Skeletal muscle satellite cell (primary cell): ENCODE measurements around the gene WLS.

Experiments
- H3K27me3 ChIP-seq: 2 replicates; pipeline ENCODE4 v1.7.0; 2013; ENCODE audit warnings: low read length; ENCODE audit not compliant: control insufficient read depth, insufficient read depth
- H3K36me3 ChIP-seq: 2 replicates; pipeline ENCODE4 v1.7.0; 2013; ENCODE audit warnings: mild to moderate bottlenecking, control low read depth, low read length; ENCODE audit not compliant: insufficient read depth
- H3K4me1 ChIP-seq: 2 replicates; pipeline ENCODE4 v1.7.0; 2013; ENCODE audit warnings: low read length; ENCODE audit not compliant: control insufficient read depth, insufficient read depth
- H3K4me2 ChIP-seq: 2 replicates; pipeline ENCODE4 v1.7.0; 2013; ENCODE audit warnings: mild to moderate bottlenecking, low read length
- H3K4me3 ChIP-seq: 2 replicates; pipeline ENCODE4 v1.7.0; 2013; ENCODE audit warnings: low read length
- H3K9ac ChIP-seq: 2 replicates; pipeline ENCODE4 v1.7.0; 2013; ENCODE audit warnings: mild to moderate bottlenecking, low read depth, low read length, moderate library complexity
- H3K9me3 ChIP-seq: replicated peaks from 2 replicates; pipeline ENCODE4 v1.7.0; 2013; ENCODE audit warnings: mild to moderate bottlenecking, control low read depth, low read length

WLS gene

GRCh38 chr1:68255301-68255700 lies 23.0 kb upstream of the WLS start:
- H3K36me3 ChIP-seq, result no peaks in the 10 kb centered on the region
- H3K27me3 ChIP-seq, result no peaks in the 10 kb centered on the region
- H3K9me3 ChIP-seq, result no peaks in the 10 kb centered on the region
- no peaks in the 10 kb centered on the region for H3K4me1 ChIP-seq
- no peak overlapping the region for H3K4me2 ChIP-seq
- no peak overlapping the region for H3K4me3 ChIP-seq
- H3K9ac ChIP-seq, result no peak overlapping the region

DNA sequence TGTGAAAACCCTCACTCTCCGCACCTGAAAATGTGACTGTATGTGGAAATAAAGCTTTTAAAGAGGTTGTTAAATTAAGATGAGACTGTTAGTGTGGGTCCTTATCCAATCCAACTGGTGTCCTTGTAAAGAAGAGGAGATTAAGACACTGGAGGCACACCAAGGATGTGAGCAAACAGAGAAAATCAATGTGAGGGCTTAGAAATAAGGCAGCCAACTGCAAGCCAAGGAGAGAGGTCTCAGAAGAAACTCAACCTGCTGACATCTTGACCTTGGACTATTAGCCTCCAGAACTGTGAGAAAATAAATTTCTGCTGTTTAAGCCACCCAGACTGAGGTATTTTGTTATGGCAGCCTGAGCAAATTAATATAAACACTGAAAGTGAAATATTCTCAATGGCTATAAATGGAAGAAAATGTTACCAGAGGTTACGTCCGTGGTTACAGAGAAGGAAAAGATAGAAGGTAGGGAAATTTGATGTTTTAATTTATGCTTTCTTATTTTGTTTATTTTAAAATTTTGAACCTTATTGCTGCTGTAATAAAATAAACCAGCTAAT lies 22.4 kb upstream of the WLS start:
- Histone ChIP-seq H3K9me3 (no peaks in the 10 kb centered on the region), H3K4me2 (no peak overlapping the region), H3K4me1 (no peaks in the 10 kb centered on the region), H3K27me3 (no peaks in the 10 kb centered on the region), H3K4me3 (no peak overlapping the region), H3K36me3 (no peaks in the 10 kb centered on the region), H3K9ac (no peak overlapping the region)

GRCh38 chr1:68237040-68237439 lies 4.7 kb upstream of the WLS start:
- Histone ChIP-seq H3K36me3 (no peaks in the 10 kb centered on the region), H3K9ac (no peak overlapping the region), H3K9me3 (no peaks in the 10 kb centered on the region), H3K4me2 (no peak overlapping the region), H3K27me3 (peaks cover 10% of the 10 kb centered on the region), H3K4me1 (no peaks in the 10 kb centered on the region), H3K4me3 (no peak overlapping the region)

DNA sequence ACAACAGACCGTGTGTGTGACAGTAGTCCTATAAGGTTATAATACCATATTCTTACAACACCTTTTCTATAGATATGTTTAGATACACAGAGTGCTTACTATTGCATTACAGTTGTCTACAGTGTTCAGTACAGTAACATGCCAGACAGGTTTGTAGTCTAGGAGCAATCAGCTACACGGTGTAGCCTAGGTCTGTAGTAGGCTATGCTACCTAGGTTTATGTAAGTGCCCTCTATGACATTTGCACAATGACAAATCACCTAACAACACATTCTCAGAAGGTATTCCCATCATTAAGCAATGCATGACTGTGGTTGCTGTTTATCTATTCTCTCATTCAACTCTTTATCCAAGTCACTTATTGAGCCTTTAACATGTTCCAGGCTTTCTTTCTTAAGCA lies 1.8 kb upstream of the WLS start:
- Histone ChIP-seq H3K27me3 (peaks cover 10% of the 10 kb centered on the region), H3K9ac (no peak overlapping the region), H3K4me3 (no peak overlapping the region), H3K36me3 (no peaks in the 10 kb centered on the region), H3K4me2 (no peak overlapping the region), H3K9me3 (no peaks in the 10 kb centered on the region), H3K4me1 (peaks cover 15% of the 10 kb centered on the region)

DNA sequence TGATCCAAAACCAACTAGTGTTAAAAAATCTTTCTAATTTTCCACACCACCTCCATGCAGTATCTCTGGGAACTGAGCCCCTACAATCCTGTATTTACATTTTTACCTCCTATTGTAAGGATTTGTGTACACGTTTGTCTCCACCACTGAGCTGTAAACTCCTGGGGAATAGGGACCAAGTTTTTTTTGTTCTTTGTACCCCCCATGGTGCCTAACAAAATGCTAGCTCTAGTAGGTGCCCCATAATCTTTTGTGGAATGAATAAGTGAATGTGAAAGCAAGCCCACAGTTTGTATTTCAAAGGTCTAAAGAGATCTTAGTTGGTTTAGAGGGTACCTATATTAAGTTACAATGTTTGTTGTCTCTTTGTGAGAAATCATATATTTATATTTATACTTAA lies 879 bp upstream of the WLS start:
- Histone ChIP-seq H3K4me1 (peaks cover 22% of the 10 kb centered on the region), H3K27me3 (peaks cover 10% of the 10 kb centered on the region), H3K4me2 (peak overlapping the region; percentile 98), H3K9ac (peak overlapping the region; percentile 91), H3K36me3 (no peaks in the 10 kb centered on the region), H3K9me3 (no peaks in the 10 kb centered on the region), H3K4me3 (peak overlapping the region; percentile 79)

DNA sequence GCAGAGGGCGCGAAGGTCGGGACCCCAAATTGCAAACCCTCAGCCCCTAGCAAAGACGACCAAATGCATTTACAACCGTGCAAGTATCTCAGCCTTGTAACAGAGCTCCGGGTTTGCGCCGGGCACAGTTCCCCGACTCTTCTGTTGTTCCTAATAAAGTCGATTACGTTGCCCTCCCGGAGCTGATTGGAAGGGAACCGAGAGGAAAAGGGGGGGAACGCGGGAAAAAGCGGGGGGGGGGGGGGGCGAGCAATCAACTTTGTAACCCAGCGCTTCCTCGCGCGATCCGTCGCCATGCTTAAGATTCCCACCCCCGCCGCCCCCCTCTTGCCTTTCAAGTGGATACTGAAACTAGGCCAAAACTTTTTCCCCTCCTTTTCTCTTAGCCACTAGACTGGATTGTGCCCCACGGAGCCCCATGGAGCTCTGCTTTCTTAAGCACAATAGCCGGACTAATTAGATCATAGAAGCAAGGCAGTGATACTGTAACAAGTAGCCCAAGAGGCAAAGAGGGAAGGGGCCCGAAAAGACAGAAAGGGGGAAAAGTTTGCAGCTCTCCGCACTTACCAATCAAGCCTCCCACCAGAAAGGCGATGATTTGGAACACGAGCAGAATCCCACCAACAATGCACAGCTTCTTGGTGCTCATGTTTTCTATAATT lies 565 bp downstream of the WLS start:
- H3K4me1 ChIP-seq, result peaks cover 22% of the 10 kb centered on the region
- H3K9ac ChIP-seq, result peak overlapping the region; percentile 91
- no peaks in the 10 kb centered on the region for H3K36me3 ChIP-seq
- H3K4me3 ChIP-seq, result peak overlapping the region; percentile 79
- H3K27me3 ChIP-seq, result peaks cover 2% of the 10 kb centered on the region
- H3K9me3 ChIP-seq, result no peaks in the 10 kb centered on the region
- peak overlapping the region; percentile 98 for H3K4me2 ChIP-seq

GRCh38 chr1:68230901-68231626 lies 1.3 kb downstream of the WLS start:
- H3K4me2 ChIP-seq, result peak overlapping the region; percentile 98
- H3K4me3 ChIP-seq, result peak overlapping the region; percentile 79
- H3K27me3 ChIP-seq, result no peaks in the 10 kb centered on the region
- H3K9me3 ChIP-seq, result no peaks in the 10 kb centered on the region
- H3K9ac ChIP-seq, result peak overlapping the region; percentile 91
- peaks cover 22% of the 10 kb centered on the region for H3K4me1 ChIP-seq
- H3K36me3 ChIP-seq, result no peaks in the 10 kb centered on the region

DNA sequence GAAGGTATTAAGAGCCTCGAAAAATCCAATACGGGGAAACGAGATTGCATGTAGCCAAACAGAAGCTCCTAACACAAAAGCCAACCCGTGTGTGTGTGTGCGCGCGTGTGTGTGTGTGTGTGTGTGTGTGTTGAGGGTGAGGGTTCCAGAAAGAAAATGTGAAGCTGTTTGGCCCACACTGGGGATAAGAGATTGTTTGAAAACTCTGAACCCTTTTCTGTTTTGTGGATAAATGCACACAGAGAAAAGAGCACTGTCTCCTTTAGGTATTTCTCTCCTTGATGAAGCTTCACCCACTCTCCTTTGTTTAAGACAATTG lies 1.9 kb downstream of the WLS start:
- Histone ChIP-seq H3K4me1 (peaks cover 22% of the 10 kb centered on the region), H3K27me3 (no peaks in the 10 kb centered on the region), H3K9ac (peak overlapping the region; percentile 91), H3K36me3 (no peaks in the 10 kb centered on the region), H3K9me3 (no peaks in the 10 kb centered on the region), H3K4me3 (peak overlapping the region; percentile 79), H3K4me2 (peak overlapping the region; percentile 98)

DNA sequence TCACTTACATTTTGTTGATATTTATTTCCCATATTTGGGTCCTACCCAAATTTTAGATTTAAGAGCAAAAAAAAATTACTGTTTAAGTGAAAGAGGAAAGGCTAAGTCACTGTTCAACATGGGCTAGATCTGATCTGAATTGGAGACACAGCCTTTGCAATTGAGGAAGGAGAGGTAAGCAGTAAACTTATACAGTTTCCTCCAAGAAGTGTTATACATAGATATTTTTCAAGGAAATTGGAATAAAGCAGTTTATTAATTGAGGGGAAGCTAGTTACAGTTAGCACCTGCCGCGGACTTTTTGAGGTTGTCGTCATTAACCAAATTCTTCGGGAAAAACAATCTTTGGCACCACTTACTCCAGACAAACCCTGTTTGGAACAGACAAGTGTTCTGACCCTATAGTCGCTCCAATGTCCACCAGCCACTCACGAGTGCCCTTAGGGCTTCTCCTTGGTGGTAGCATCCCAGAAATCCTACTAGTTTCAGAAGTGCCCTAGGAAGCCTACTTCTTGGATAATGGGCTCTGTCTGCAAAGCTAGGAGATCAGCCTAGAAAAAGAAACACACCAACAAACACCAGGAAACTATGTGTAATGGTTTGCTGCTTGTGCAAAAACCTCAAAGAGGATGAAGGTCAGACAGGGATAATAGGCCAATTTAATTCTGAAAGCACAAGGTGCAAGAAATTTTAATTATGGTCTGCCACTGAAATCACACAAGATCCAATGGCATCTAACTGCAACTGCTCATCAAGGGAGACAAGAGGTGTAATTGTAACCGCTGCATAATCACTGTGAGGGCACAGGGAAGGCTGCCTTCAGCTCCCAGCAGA lies 2.5 kb downstream of the WLS start:
- Histone ChIP-seq H3K4me1 (peaks cover 22% of the 10 kb centered on the region), H3K27me3 (no peaks in the 10 kb centered on the region), H3K4me2 (peak overlapping the region; percentile 98), H3K9me3 (no peaks in the 10 kb centered on the region), H3K4me3 (peak overlapping the region; percentile 79), H3K36me3 (no peaks in the 10 kb centered on the region), H3K9ac (peak overlapping the region; percentile 91)

DNA sequence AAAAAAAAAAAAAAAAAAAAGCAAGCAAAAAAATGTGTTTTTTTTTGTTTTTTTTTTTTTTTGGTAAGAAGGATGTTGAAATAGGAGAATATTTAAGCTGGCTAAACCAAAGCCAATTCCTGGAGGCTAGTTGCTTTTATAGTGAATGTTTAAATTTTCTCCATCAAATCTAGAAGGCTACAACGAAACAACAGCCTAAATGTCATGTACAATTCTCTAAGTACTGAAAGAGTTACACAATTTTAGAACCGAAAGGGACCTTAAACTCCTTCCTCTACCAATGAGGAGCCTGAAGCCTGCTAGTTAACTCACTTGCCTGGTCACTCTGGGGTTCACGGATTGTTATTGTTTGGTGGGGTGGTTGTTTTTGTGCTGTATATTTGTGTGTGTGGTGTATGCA lies 3.5 kb downstream of the WLS start:
- no peak overlapping the region for H3K4me3 ChIP-seq
- no peak overlapping the region for H3K9ac ChIP-seq
- H3K27me3 ChIP-seq, result no peaks in the 10 kb centered on the region
- peaks cover 22% of the 10 kb centered on the region for H3K4me1 ChIP-seq
- no peaks in the 10 kb centered on the region for H3K36me3 ChIP-seq
- no peaks in the 10 kb centered on the region for H3K9me3 ChIP-seq
- H3K4me2 ChIP-seq, result peak overlapping the region; percentile 98

DNA sequence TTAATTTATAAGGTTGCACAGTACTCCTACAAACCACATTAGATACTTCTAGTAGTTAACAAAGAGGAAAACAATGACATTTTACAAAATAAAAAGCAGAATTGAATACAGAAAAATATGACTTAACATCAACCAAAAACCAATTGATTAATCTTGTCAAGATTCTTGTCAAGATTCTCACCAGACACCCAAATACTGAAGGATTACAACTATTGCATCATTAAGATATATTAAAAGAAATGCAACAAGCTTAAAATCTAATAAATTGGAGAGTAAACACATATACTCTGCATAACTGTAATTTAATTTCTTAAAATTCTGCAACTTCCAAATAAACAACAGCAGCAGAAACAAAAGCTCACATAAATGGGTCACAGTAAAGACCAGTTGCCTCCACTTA lies 4.7 kb downstream of the WLS start:
- no peak overlapping the region for H3K4me3 ChIP-seq
- no peaks in the 10 kb centered on the region for H3K9me3 ChIP-seq
- H3K36me3 ChIP-seq, result no peaks in the 10 kb centered on the region
- H3K9ac ChIP-seq, result no peak overlapping the region
- no peak overlapping the region for H3K4me2 ChIP-seq
- no peaks in the 10 kb centered on the region for H3K27me3 ChIP-seq
- peaks cover 22% of the 10 kb centered on the region for H3K4me1 ChIP-seq
